GM19438 (cell line): Measurements from ENCODE around the gene LASP1.

Source experiments
- ATAC-seq: cut with Tn5 transposase; IDR thresholded peaks from one replicate; pipeline ENCODE4 v1.9.1; 2021; ENCODE audit warnings: low read depth; ENCODE audit not compliant: unreplicated experiment

LASP1 gene

DNA sequence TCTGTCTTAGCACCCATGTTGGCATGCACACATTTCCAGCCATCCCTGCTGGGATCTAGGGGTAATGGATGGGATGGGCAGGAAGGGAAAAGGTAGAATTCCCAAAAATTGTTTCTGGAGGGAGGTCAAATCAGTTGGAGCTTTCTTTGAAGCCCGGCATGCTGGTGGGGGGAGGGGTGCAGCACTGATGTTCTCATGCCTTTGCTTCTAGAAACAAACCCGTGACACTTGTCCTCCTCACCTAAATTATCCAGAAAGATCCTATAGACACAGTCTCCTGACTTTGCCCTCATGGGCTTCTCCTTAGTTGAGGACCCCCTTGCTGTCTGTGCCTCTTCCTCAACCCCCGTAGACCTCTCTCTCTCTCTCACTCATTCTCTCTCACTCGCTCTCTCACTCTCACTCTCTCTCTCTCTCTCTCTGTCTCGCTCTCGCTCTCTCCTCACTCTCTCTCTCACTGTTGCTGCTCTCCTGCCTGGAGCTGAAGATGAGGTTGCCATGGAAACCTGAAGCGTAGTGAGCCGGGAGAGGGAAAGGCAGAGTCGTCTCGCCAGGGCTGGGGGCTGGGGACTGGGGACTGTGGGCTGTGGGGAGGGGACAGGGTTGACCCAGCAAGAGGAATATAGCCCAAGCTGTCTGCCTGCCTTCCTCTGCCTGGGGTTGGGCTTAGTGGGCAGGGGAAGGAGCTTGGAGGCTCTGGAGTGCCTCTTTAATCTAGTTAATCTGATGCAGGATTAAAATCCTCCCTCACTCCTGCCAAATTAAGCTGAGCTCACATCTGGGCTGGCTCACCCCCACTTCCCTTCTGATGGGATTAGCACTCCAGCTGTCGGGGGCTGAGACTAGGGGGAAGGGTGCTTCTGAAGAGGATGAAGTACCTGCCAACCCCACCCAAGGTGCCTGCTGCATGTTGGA, 16.1 kb downstream of the LASP1 start:
- no peak for ATAC-seq

DNA sequence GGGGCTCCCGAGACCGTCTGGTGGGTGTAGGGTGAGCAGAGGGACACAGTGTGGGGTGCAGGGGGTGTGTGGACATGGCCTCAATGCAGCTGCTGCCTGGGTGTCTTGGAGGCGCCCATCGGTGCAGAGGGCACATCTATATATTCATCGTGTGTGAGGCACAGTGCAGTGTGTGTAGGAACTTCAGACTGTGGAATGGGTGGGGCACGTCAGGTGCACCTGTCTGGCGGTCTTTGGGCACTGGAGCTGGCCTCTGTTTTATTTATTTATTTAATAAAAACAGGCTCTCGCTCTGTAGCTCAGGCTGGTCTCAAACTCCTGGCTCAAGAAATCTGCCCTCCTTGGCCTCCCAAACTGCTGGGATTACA, 16.8 kb downstream of the LASP1 start:
- ATAC-seq, result no peak

DNA sequence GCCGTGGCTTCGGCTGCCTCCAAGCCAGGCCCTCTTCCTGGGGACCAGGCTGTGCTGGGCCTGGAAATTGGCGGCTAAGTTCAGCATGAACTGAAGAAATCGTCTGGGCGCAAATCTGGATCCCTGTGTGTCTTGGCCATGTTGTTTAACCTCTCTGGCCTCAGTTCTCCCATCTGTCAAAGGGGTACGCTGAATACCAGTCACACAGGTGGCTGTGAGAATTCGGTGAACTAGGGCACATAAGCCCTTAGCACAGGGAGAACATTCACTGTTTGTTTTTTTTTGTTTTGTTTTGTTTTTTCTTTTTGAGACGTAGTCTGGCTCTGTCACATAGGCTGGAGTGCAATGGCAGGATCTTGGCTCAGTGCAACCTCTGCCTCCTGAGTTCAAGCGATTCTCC, 19.0 kb downstream of the LASP1 start:
- ATAC-seq, result no peak

- ATAC-seq, result no peak
These were observed 20.0 kb downstream of the LASP1 start for GRCh38 chr17:38889745-38890409.

- no peak for ATAC-seq
These were observed 20.5 kb downstream of the LASP1 start for GRCh38 chr17:38890410-38890746.

DNA sequence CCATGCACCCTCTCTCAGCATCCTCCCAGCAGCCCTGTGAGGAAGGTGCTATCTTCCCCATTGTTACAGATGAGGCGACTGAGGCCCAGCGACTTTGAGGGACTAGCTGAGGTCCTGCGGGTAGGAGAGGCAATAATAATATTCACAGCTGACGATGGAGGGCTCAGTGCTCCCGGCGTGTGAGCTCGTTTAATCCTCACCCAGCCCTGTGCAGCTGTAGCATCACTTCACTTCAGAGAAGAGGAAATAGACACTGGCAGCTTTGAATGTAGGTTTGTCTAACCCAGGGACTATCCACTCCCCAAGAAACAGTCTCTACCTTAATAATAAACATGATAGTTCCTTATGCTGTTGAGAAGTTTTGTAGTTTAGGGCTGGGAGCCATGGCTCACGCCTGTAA, 21.6 kb downstream of the LASP1 start:
- ATAC-seq, result no peak

DNA sequence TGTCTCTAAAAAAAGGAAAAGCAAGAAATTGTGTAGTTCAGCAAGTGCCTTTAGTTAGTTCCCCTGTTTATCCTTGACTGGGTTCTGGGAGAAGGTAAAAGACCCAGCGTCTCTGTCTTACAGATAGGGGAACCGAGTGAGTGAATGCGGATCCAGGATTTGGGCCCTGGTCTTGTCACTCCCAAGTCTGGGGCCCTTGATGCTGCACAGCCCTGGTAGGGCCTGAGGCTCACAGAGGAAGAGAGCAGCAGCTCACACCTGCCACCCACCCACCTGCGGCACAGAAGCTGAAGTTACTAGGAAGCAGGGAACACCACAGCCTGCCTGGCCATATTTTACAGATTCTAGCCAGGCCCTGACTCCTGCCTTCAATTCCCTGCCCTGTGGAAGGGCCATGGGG, 22.2 kb downstream of the LASP1 start:
- no peak for ATAC-seq

DNA sequence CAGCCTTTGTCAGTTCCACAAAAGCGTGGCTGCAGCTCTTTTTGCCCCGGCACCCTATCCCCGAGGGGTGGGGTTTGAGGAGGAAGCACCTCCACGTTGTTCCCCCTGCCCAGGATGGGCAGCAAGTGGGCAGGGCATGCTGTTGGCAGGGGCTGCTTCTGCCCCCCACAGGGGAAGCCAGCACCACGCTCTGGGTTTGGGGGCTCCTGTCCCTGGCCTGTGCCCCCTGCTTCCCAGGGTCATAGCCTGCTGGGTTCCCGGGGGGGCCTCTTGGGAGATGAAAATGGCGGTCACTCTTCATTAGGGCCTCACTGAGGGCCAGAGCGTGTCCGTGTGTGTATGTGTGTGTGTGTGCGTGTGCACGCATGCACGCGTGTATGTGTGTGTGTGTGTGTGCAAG, 22.8 kb downstream of the LASP1 start:
- no peak for ATAC-seq

- ATAC-seq, result no peak
These were observed 23.3 kb downstream of the LASP1 start for GRCh38 chr17:38893113-38893512.

DNA sequence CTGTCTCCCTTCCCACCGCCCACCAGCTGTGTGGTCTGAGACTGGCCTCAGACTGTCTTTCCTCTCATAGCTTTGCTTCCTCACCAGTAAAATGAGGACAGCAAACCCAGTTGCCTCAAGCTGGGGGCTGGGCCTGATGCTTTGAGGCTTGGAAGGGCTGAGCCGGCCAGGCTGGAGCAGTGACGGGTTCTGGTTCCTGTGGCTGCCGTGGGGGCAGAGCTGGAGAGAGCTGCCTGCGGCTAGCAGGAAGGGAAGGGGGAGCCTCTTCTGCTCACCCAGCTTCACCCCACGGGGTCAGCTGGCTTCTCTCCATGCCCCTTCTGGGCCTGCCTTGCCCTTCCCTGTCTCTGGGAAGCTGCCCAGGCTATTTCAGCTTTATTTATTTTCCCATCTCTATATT, 23.7 kb downstream of the LASP1 start:
- no peak for ATAC-seq

- ATAC-seq, result no peak
These were observed 24.4 kb downstream of the LASP1 start for GRCh38 chr17:38894276-38894675.

GRCh38 chr17:38896346-38896954, 26.6 kb downstream of the LASP1 start:
- ATAC-seq, result no peak

DNA sequence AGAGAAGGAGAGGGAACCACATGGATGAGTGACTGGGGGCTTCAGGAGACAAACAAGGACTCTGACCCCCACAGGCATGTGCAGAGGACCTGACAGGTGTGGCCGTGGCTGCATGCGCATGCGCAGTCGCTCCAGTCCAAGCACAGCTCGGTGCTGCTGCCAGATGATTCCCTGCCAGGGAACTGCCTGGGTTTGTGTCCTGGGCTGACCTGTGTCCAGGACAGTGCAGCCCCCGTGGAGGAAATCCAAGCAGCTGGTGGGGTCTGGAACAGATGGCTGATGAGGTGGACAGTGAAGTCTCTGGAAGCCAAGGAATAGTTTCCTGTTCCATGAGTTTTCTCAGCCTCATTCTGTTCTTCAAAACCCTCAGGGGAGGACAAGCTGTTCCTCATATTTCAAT, 27.3 kb downstream of the LASP1 start:
- ATAC-seq, result no peak

DNA sequence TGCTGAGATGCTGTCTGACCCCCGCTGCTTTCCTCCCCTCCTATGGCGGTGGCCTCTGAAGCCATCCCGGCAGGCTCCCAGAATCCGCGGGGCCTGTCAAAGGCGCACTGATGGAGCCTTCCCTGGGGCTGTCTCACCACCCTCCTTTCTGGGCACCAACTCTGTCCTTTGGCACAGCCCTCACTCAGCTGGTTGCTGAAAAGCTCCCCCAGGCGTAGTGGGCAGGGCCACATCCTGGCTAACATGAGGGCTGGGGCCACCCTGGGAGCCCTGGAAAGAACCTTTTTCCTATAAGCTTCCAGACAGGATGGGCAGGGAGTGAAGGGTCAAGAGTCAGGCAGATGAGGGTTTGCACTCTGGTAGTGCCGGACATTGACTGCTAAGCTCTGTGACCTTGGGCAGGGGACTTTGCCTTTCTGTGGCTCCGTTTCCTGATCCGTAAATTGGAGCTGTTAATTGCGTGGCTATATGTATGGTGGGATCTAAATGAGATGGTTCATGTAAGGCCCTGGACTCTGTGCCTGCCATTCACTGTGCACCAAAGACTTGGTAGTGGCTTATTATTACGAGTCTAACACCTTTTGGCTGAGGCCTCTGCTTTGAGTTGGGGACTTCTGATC, 27.9 kb downstream of the LASP1 start:
- no peak for ATAC-seq

DNA sequence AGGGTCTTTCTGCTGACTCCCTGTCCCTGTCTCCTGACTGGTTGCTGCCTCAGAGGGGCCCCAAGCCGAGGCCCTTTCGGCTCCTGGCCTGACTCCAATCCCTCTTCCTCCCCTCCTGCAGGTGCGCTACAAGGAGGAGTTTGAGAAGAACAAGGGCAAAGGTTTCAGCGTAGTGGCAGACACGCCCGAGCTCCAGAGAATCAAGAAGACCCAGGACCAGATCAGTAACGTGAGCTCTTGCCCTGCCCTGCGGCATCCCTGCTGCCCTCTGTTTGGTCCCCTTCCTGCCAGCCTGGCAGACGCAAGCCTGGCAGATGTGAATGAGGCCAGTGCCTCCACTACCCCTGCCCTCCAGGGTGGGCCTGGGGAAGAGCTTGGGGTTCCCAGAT, 28.4 kb downstream of the LASP1 start:
- ATAC-seq, result peak; percentile 26

GRCh38 chr17:38898812-38899348, 29.0 kb downstream of the LASP1 start:
- peak; percentile 87 for ATAC-seq

- no peak for ATAC-seq
These were observed 29.6 kb downstream of the LASP1 start for GRCh38 chr17:38899421-38899820.

GRCh38 chr17:38900978-38901656, 31.3 kb downstream of the LASP1 start:
- no peak for ATAC-seq

DNA sequence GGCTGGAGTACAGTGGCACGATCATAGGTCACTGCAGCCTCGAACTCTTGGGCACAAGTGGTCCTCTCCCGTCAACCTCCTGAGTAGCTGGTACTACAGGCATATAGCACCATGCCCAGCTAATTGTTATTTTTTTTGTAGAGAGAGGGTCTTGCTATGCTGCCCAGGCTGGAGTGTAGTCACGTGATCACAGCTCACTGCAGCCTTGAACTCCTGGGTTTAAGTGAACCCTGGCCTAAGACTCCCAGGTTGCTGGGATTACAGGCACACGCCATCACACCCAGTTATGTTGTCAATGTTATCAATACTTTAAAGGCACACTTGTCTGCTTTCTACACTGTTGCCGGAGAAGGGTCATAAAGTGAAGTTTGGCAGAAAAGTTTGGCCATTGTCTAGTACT, 33.5 kb downstream of the LASP1 start:
- no peak for ATAC-seq

DNA sequence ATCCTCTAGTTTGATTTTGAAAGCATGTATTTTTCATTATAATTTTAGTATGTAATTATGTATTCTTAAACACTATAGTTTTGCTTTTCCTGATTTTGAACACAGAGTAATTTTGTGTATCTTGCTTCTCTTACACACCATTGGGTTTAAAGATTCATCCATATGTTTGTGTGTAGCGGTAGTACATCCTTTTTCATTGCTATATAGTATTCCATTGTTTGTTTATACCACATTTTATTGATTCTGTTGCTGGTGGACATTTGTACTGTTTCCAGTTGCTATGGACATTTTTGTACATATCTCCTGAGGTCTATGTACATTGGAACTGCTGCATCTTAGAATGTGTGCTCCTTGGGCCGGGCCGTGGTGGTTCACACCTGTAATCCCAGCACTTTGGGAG, 35.0 kb downstream of the LASP1 start:
- no peak for ATAC-seq

GRCh38 chr17:38905375-38905774, 35.5 kb downstream of the LASP1 start:
- no peak for ATAC-seq
